Keratinocyte (primary cell): Measurements from ENCODE around the gene ABCC4.

Source experiments
- EZH2 ChIP-seq: IDR thresholded peaks from one replicate; pipeline ENCODE4 v1.6.1; 2012; ENCODE audit warnings: inconsistent platforms, mild to moderate bottlenecking, low read length, moderate library complexity
- TF ChIP-seq, protein P1 (sequence below), 3 experiments: IDR thresholded peaks in 1 of 3; conservative IDR thresholded peaks in 1 of 3; optimal IDR thresholded peaks in 1 of 3; 2 replicates in 2 of 3; 3 replicates in 1 of 3; pipeline versions ENCODE3 to v1.5.1; 2011; ENCODE audit warnings: low read length in 3 of 3, mild to moderate bottlenecking in 3 of 3, moderate library complexity in 2 of 3, control low read depth in 1 of 3, inconsistent platforms in 1 of 3; ENCODE audit not compliant: insufficient read depth in 2 of 3; ENCODE audit errors: extremely low read depth in 1 of 3

DNA sequence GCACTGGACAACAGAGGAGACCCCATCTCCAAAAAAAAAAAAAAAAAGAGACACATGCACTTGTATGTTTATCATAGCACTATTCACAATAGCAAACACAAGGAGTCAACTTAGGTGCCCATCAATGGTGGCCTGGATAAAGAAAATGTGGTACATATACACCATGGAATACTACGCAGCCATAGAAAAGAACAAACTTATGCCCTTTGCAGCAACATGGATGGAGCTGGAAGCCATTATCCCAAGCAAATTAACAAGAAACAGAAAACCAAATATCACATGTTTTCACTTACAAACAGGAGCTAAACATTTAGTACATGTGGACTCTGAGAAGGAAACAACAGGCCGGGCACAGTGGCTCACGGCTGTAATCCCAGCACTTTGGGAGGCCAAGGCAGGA, 155.7 kb downstream of the ABCC4 start:
- TF ChIP-seq, protein P1, sequence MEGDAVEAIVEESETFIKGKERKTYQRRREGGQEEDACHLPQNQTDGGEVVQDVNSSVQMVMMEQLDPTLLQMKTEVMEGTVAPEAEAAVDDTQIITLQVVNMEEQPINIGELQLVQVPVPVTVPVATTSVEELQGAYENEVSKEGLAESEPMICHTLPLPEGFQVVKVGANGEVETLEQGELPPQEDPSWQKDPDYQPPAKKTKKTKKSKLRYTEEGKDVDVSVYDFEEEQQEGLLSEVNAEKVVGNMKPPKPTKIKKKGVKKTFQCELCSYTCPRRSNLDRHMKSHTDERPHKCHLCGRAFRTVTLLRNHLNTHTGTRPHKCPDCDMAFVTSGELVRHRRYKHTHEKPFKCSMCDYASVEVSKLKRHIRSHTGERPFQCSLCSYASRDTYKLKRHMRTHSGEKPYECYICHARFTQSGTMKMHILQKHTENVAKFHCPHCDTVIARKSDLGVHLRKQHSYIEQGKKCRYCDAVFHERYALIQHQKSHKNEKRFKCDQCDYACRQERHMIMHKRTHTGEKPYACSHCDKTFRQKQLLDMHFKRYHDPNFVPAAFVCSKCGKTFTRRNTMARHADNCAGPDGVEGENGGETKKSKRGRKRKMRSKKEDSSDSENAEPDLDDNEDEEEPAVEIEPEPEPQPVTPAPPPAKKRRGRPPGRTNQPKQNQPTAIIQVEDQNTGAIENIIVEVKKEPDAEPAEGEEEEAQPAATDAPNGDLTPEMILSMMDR (optimal IDR thresholded peaks at IDR 0.05 in 1 of 3, IDR thresholded peaks at IDR 0.05 in 1 of 3, conservative IDR thresholded peaks at IDR 0.05 in 1 of 3; ENCODE audit: extremely low read depth in 1 of 3, insufficient read depth in 2 of 3, low read length in 3 of 3), result no peak
- no peak for TF ChIP-seq EZH2
